Adipocyte (in vitro differentiated cells): ENCODE measurements around the gene GRIP2.
A peak's percentile ranks its signal among the peaks of the same experiment; 100 is the strongest.

ENCODE experiments used
- DNase-seq: peaks from one replicate; pipeline ENCODE4 v3.0.0-alpha.2; 2015; ENCODE audit warnings: low read depth
- H3K27me3 ChIP-seq: replicated peaks from 2 replicates; pipeline ENCODE4 v1.7.0; 2013; ENCODE audit warnings: mild to moderate bottlenecking, low read length, moderate library complexity; ENCODE audit not compliant: control insufficient read depth, insufficient read depth
- H3K36me3 ChIP-seq: 2 replicates; pipeline ENCODE4 v1.7.0; 2013; ENCODE audit warnings: low read length, mild to moderate bottlenecking, moderate library complexity; ENCODE audit not compliant: control insufficient read depth, insufficient read depth, severe bottlenecking
- H3K4me1 ChIP-seq: 2 replicates; pipeline ENCODE4 v1.7.0; 2013; ENCODE audit warnings: mild to moderate bottlenecking, low read length, moderate library complexity; ENCODE audit not compliant: control insufficient read depth, insufficient read depth
- H3K4me3 ChIP-seq: 2 replicates; pipeline ENCODE4 v1.7.0; 2013; ENCODE audit warnings: mild to moderate bottlenecking, low read length, moderate library complexity
- H3K9ac ChIP-seq: 2 replicates; pipeline ENCODE4 v1.7.0; 2013; ENCODE audit warnings: mild to moderate bottlenecking, low read length, moderate library complexity
- H3K9me3 ChIP-seq: 2 replicates; pipeline ENCODE4 v1.7.0; 2013; ENCODE audit warnings: mild to moderate bottlenecking, low read length, moderate library complexity; ENCODE audit not compliant: control insufficient read depth

The GRIP2 gene

GRCh38 chr3:14525685-14526631, 14.2 kb downstream of the GRIP2 start:
- peak overlapping the region; percentile 43 for H3K9ac ChIP-seq
- H3K27me3 ChIP-seq = no peaks in the 10 kb centered on the region
- H3K4me3 ChIP-seq = peak overlapping the region; percentile 12
- peak; percentile 39 for DNase-seq
- H3K4me1 ChIP-seq = peaks cover 12% of the 10 kb centered on the region
- no peaks in the 10 kb centered on the region for H3K9me3 ChIP-seq
- no peaks in the 10 kb centered on the region for H3K36me3 ChIP-seq

DNA sequence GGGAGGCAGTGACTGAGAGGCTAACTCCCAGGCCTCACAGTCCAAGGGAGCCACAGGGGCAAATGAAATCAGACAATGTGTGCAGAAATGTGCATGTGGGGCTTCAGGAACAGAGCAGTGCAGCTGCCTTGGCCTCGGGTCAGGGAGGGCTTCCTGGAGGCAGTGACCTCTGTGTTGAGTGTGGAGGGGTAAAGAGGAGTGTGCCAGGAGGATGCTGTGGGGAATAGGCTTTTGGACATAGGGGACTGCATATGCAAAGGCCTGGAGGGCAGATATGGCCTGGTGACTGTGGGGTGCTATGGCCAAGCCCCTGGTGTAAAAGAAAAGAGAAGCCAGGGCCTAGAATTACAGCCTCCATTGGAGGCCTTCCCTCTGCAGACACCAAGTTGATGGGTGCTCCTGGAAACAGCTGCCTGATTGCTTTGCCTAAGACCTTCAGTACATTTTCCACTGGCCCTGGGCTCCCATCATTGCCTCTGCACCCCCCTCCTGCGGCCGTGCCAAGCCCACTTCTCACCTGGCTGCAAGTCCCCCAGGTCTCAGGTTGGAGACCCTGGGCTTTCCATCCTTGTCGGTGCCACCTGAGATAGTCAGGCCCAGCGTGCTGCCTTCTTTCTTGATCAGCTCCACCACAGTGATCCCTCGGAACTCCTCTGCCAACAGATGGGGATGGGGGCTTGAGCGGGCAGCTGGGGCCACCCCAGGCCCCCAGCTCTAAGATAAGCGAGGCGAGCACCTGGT, 15.1 kb downstream of the GRIP2 start:
- no peaks in the 10 kb centered on the region for H3K36me3 ChIP-seq
- H3K4me1 ChIP-seq = peaks cover 12% of the 10 kb centered on the region
- DNase-seq = no peak
- no peaks in the 10 kb centered on the region for H3K27me3 ChIP-seq
- H3K9ac ChIP-seq = peak overlapping the region; percentile 43
- H3K9me3 ChIP-seq = no peaks in the 10 kb centered on the region
- H3K4me3 ChIP-seq = no peak overlapping the region

DNA sequence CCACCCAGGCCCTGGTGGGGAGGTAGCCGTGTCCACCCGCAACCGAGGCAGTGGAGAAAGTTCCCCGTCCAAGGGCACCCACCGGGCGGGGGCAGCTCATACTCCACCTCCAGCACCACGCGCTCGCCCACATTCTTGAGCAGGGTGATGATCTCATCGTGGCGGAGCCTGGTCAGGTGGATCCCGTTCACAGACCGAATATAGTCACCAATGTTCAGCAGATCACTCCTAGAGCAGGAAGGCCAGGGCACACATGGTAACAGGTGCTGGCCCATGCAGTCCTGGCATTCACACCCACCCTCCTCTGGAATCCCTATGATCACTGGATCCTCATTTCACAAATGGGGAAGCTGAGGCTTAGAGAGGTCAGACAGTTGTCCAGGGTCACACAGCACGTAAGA, 15.8 kb downstream of the GRIP2 start:
- Histone ChIP-seq H3K4me1 (peaks cover 12% of the 10 kb centered on the region), H3K4me3 (no peak overlapping the region), H3K9me3 (no peaks in the 10 kb centered on the region), H3K36me3 (no peaks in the 10 kb centered on the region), H3K9ac (no peak overlapping the region), H3K27me3 (no peaks in the 10 kb centered on the region)
- DNase-seq = no peak

- Histone ChIP-seq H3K9me3 (no peaks in the 10 kb centered on the region), H3K4me1 (peaks cover 12% of the 10 kb centered on the region), H3K27me3 (no peaks in the 10 kb centered on the region), H3K4me3 (no peak overlapping the region), H3K9ac (no peak overlapping the region), H3K36me3 (no peaks in the 10 kb centered on the region)
- DNase-seq = peak; percentile 73
These were observed 16.4 kb downstream of the GRIP2 start for GRCh38 chr3:14523792-14524191.

DNA sequence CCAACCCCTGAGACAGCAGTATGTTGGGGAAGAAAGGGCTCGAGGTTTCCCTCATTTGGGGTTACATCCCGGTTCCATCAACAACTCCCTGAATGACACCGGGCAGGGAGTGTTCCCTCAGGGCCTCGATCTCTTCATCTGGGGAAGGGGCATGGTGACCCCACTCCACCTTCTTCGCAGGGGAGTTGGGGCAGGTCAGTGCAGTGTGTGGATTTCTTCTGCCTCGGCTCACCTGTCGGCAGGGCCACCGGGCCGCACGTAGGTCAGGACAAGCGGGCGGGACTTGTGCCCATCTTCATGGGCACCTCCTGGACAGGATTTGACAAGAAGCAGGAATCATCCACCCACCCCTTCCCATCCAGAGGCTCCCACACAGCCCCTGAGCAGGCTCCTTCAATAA, 17.4 kb downstream of the GRIP2 start:
- Histone ChIP-seq H3K36me3 (no peaks in the 10 kb centered on the region), H3K9ac (no peak overlapping the region), H3K4me1 (peaks cover 12% of the 10 kb centered on the region), H3K27me3 (no peaks in the 10 kb centered on the region), H3K4me3 (no peak overlapping the region), H3K9me3 (no peaks in the 10 kb centered on the region)
- DNase-seq = no peak

- Histone ChIP-seq H3K9ac (no peak overlapping the region), H3K36me3 (no peaks in the 10 kb centered on the region), H3K27me3 (no peaks in the 10 kb centered on the region), H3K4me1 (peaks cover 12% of the 10 kb centered on the region), H3K4me3 (no peak overlapping the region), H3K9me3 (no peaks in the 10 kb centered on the region)
- DNase-seq = no peak
These were observed 17.9 kb downstream of the GRIP2 start for GRCh38 chr3:14522129-14522691.

DNA sequence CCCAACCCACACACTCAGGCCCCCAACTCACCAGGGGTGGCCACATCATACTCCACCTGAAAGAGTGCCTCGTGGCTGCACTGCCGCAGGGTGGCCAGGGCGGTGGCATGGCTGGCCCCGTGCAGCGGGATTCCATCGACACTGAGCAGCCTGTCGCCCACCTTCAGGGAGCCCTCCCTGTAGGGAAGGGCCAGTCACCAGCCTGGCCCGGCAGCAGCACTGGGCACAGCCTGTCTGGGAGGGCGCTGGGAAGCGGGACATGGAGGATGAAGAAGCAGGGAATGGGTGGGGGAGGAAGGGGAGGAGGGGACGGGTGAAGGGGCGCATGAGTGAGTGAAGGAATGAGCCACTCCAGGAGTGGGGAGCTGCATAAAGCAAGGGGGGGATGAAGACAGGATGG, 18.5 kb downstream of the GRIP2 start:
- no peak for DNase-seq
- no peaks in the 10 kb centered on the region for H3K36me3 ChIP-seq
- peaks cover 12% of the 10 kb centered on the region for H3K4me1 ChIP-seq

GRCh38 chr3:14520967-14521366, 19.2 kb downstream of the GRIP2 start:
- Histone ChIP-seq H3K4me3 (no peak overlapping the region), H3K9me3 (no peaks in the 10 kb centered on the region), H3K9ac (no peak overlapping the region), H3K27me3 (no peaks in the 10 kb centered on the region), H3K4me1 (peaks cover 5% of the 10 kb centered on the region), H3K36me3 (no peaks in the 10 kb centered on the region)
- DNase-seq = no peak

More for the DNA sequence above, 18.5 kb downstream of the GRIP2 start:
- no peaks in the 10 kb centered on the region for H3K9me3 ChIP-seq
- H3K4me3 ChIP-seq = no peak overlapping the region
- no peaks in the 10 kb centered on the region for H3K27me3 ChIP-seq
- no peak overlapping the region for H3K9ac ChIP-seq

DNA sequence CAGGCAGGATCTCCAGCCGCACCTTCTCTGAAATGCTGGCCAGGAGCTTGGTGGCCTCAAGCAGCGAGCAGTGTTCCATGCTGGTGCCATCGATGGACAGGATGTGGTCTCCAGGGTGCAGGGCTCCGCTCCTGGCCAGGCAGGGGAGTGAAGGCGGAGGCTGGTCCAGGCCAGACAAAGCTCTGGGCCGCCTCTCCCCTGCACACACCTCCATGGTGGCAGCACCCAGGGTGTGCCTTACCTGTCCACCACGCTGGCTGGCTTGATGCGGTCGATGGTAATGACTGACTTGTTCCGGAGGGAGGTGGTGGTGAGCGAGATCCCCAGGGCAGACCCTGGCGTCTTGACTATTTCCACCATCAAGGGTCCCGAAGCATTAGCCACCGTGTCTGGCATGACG, 20.0 kb downstream of the GRIP2 start:
- no peak for DNase-seq
- Histone ChIP-seq H3K9ac (no peak overlapping the region), H3K4me3 (no peak overlapping the region), H3K4me1 (no peaks in the 10 kb centered on the region), H3K9me3 (peaks cover under 1% of the 10 kb centered on the region), H3K27me3 (no peaks in the 10 kb centered on the region), H3K36me3 (no peaks in the 10 kb centered on the region)

DNA sequence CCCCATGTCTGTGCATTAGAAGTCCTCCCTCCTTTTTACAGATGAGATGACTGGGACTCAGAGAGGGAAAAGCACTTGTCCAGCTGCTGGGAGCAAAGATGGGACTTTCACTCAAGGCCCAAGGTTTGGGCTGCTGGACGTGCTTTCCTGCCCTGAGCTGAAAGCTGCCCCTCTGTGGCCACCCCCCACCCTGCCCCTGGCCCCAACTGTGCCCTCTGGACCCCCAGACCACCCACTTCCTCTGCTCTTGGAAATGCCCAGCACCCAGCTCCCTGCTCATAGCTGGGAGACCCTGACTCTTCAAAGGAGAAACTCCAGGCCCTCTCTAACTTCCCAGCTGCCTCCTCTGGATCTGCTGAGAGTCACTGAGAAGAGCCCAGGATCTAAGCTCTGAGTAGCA, 20.7 kb downstream of the GRIP2 start:
- Histone ChIP-seq H3K4me3 (no peak overlapping the region), H3K27me3 (no peaks in the 10 kb centered on the region), H3K36me3 (no peaks in the 10 kb centered on the region), H3K9me3 (peaks cover 5% of the 10 kb centered on the region), H3K9ac (no peak overlapping the region), H3K4me1 (no peaks in the 10 kb centered on the region)
- DNase-seq = no peak

- Histone ChIP-seq H3K4me3 (no peak overlapping the region), H3K9ac (no peak overlapping the region), H3K4me1 (no peaks in the 10 kb centered on the region), H3K9me3 (peaks cover 5% of the 10 kb centered on the region), H3K36me3 (no peaks in the 10 kb centered on the region), H3K27me3 (no peaks in the 10 kb centered on the region)
- DNase-seq = no peak
These were observed 21.2 kb downstream of the GRIP2 start for GRCh38 chr3:14518893-14519292.
